Common myeloid progenitor, CD34-positive (primary cell): Measurements from ENCODE around the gene GAP43.

ENCODE experiments used
- CTCF ChIA-PET: fragments of 350-600 bp; sonication (Branson Sonifier 250); formaldehyde crosslinking; loops from one replicate; lab custom pipeline; 2021; ENCODE audit warnings: antibody characterized with exemption; lab: Charles Lee
- POLR2A ChIA-PET: fragments of 350-600 bp; sonication (Branson Sonifier 250); formaldehyde crosslinking; loops from one replicate; lab custom pipeline; 2021; ENCODE audit warnings: antibody characterized with exemption; lab: Charles Lee
- DNase-seq, 3 donors: peaks; one replicate each; pipeline versions ENCODE4 v3.0.0 to v3.0.0-alpha.2; 2013
- H3K27ac ChIP-seq, 2 experiments: 1 replicate in 1 of 2; 2 replicates in 1 of 2; pipeline ENCODE4 v1.7.0; 2013; ENCODE audit warnings: inconsistent platforms in 2 of 2, low read length in 2 of 2, mild to moderate bottlenecking in 2 of 2, low read depth in 1 of 2, moderate library complexity in 1 of 2; ENCODE audit not compliant: severe bottlenecking in 2 of 2, insufficient read depth in 1 of 2, poor library complexity in 1 of 2
- H3K27me3 ChIP-seq, 5 experiments: replicated peaks in 2 of 5; 1 replicate in 3 of 5; 2 replicates in 2 of 5; pipeline versions ENCODE4 v1.6.1 to v1.7.0; 2013; ENCODE audit warnings: low read length in 4 of 5, mild to moderate bottlenecking in 2 of 5, moderate library complexity in 2 of 5, inconsistent platforms in 1 of 5; ENCODE audit not compliant: insufficient read depth in 5 of 5, control insufficient read depth in 4 of 5
- H3K36me3 ChIP-seq, 4 experiments: 1 replicate in 2 of 4; 2 replicates in 2 of 4; pipeline versions ENCODE4 v1.6.1 to v1.7.0; 2013; ENCODE audit warnings: low read length in 3 of 4, control low read depth in 1 of 4, mild to moderate bottlenecking in 1 of 4; ENCODE audit not compliant: control insufficient read depth in 4 of 4, insufficient read depth in 4 of 4
- H3K4me1 ChIP-seq, 4 experiments: 1 replicate in 3 of 4; 2 replicates in 1 of 4; pipeline versions ENCODE4 v1.6.1 to v1.7.1; 2013; ENCODE audit warnings: low read length in 3 of 4, mild to moderate bottlenecking in 3 of 4, control low read depth in 1 of 4, inconsistent platforms in 1 of 4, moderate library complexity in 1 of 4; ENCODE audit not compliant: control insufficient read depth in 4 of 4, insufficient read depth in 4 of 4; ENCODE audit errors: control extremely low read depth in 1 of 4
- H3K4me3 ChIP-seq, 7 experiments: 1 replicate in 4 of 7; 2 replicates in 3 of 7; pipeline versions ENCODE4 v1.5.1 to v1.7.0; 2013; ENCODE audit warnings: mild to moderate bottlenecking in 7 of 7, low read length in 6 of 7, moderate library complexity in 6 of 7, inconsistent platforms in 2 of 7, low read depth in 2 of 7, control low read depth in 1 of 7; ENCODE audit not compliant: insufficient read depth in 4 of 7, control insufficient read depth in 1 of 7; ENCODE audit errors: extremely low read depth in 1 of 7
- H3K9me3 ChIP-seq, 5 experiments: 1 replicate in 4 of 5; 2 replicates in 1 of 5; pipeline versions ENCODE4 v1.6.1 to v1.7.1; 2013; ENCODE audit warnings: low read length in 4 of 5, mild to moderate bottlenecking in 2 of 5, inconsistent platforms in 1 of 5, low read depth in 1 of 5, moderate library complexity in 1 of 5; ENCODE audit not compliant: control insufficient read depth in 4 of 5, insufficient read depth in 2 of 5; ENCODE audit errors: control extremely low read depth in 1 of 5
- WGBS: methylation state at CpG from one replicate; pipeline ENCODE4 v1.1.5; 2013; ENCODE audit not compliant: insufficient coverage; 5-methylcytosine and 5-hydroxymethylcytosine counted together

Gene GAP43

GRCh38 chr3:115626721-115627120, 3.4 kb downstream of the GAP43 start:
- CTCF ChIA-PET = no interaction called here
- WGBS = no CpG with 5 or more reads among the region's 3 CpGs
- peaks cover 0 to 8% (median 0%) of the 10 kb centered on the region in 4 experiments for H3K4me1 ChIP-seq
- no peak for DNase-seq
- H3K36me3 ChIP-seq = no peaks in the 10 kb centered on the region
- no peak overlapping the region for H3K27ac ChIP-seq
- POLR2A ChIA-PET = no interaction called here
- H3K27me3 ChIP-seq = peaks cover 9 to 73% (median 44%) of the 10 kb centered on the region in 5 experiments
- no peak overlapping the region for H3K4me3 ChIP-seq
- H3K9me3 ChIP-seq = peaks cover 0 to 1% (median 0%) of the 10 kb centered on the region in 5 experiments

DNA sequence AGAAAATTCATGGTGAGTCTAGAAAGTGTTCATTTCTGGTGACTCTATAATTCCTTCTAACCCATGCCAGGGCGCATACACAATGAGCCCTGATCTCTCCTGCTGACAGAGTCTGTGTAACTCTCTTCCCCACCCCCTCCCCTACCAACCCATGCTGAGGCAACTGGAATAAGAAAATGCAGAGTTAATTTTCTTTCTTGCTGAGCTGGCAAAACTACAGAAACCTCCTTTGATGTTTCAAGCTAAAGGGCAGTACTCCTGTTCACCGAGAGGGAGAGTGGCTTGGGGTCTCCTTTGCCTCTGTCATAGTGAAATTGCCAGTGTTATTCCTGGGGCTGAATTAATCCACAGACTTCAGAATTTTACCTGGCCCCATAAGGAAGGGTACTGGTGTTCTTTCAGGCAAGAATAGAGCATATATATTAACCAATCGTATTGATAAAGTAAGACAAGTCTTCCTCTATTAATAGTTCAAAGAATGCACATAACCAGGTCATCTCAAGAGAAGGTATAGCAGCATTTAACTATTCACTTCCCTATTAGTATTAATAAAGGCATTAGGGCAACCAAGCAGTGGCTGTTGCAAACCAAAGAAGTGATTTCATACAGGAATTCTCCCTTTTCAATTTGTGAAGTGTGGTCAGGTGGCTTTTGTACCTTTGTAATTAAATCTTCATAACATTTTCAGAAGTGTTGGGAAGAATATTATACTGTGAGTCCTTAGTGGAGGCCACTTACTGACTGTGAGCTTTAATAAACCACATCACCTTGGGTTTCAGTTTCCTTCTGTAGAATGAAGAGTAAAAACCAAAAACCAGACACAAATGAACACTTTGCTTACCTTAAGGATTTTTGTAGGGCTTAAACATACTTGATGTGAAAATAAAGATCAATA, 4.1 kb downstream of the GAP43 start:
- Histone ChIP-seq H3K27me3 (peaks cover 9 to 68% (median 44%) of the 10 kb centered on the region in 5 experiments), H3K9me3 (peaks cover 0 to 1% (median 0%) of the 10 kb centered on the region in 5 experiments), H3K36me3 (no peaks in the 10 kb centered on the region), H3K4me1 (peaks cover 0 to 8% (median 0%) of the 10 kb centered on the region in 4 experiments), H3K4me3 (no peak overlapping the region), H3K27ac (no peak overlapping the region)
- ChIA-PET POLR2A (no interaction called here), CTCF (no interaction called here)
- no peak for DNase-seq
- WGBS = 67% methylated on average over 1 of the region's 3 CpGs

DNA sequence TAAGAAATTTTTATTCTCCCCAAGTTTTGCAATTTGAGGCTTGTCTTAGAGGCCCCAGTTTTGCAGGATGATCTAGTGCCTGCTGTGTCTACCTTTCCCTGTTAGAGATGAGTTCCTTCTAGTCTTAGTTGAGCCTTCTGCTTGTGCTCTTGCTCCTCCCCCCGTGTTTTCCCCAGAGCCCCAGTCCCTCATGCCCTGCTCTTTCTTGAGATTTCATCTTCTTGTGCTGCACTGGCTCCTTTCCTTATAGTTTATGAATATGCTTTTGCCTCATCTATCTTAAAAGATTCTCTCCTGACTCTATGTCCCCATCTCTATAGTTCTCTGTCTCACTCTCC, 4.7 kb downstream of the GAP43 start:
- H3K27me3 ChIP-seq = peaks cover 9 to 64% (median 44%) of the 10 kb centered on the region in 5 experiments
- CTCF ChIA-PET = no interaction called here
- peaks cover 0 to 1% (median 0%) of the 10 kb centered on the region in 5 experiments for H3K9me3 ChIP-seq
- no peak overlapping the region for H3K27ac ChIP-seq
- no peaks in the 10 kb centered on the region for H3K36me3 ChIP-seq
- no peak for DNase-seq
- no peak overlapping the region for H3K4me3 ChIP-seq
- peaks cover 0 to 8% (median 0%) of the 10 kb centered on the region in 4 experiments for H3K4me1 ChIP-seq
- 50% methylated on average over 1 of the region's 1 CpG for WGBS
- POLR2A ChIA-PET = no interaction called here

GRCh38 chr3:115630850-115631249, 7.5 kb downstream of the GAP43 start:
- H3K27me3 ChIP-seq = peaks cover 0 to 39% (median 20%) of the 10 kb centered on the region in 5 experiments
- WGBS = 95% methylated on average over 2 of the region's 3 CpGs
- no peaks in the 10 kb centered on the region for H3K36me3 ChIP-seq
- no peak overlapping the region for H3K27ac ChIP-seq
- ChIA-PET CTCF (no interaction called here), POLR2A (no interaction called here)
- H3K4me1 ChIP-seq = no peaks in the 10 kb centered on the region
- H3K9me3 ChIP-seq = peaks cover 0 to 1% (median 0%) of the 10 kb centered on the region in 5 experiments
- DNase-seq = no peak
- H3K4me3 ChIP-seq = no peak overlapping the region

GRCh38 chr3:115632026-115632425, 8.7 kb downstream of the GAP43 start:
- ChIA-PET POLR2A (no interaction called here), CTCF (no interaction called here)
- no peak overlapping the region for H3K27ac ChIP-seq
- no peak for DNase-seq
- no peaks in the 10 kb centered on the region for H3K4me1 ChIP-seq
- peaks cover 0 to 1% (median 0%) of the 10 kb centered on the region in 5 experiments for H3K9me3 ChIP-seq
- H3K36me3 ChIP-seq = no peaks in the 10 kb centered on the region
- peaks cover 0 to 30% (median 16%) of the 10 kb centered on the region in 5 experiments for H3K27me3 ChIP-seq
- H3K4me3 ChIP-seq = no peak overlapping the region

GRCh38 chr3:115633467-115633866, 10.2 kb downstream of the GAP43 start:
- no peak for DNase-seq
- Histone ChIP-seq H3K4me3 (no peak overlapping the region), H3K36me3 (no peaks in the 10 kb centered on the region), H3K9me3 (no peaks in the 10 kb centered on the region), H3K27me3 (peaks cover 0 to 18% (median 5%) of the 10 kb centered on the region in 5 experiments), H3K27ac (no peak overlapping the region), H3K4me1 (no peaks in the 10 kb centered on the region)
- ChIA-PET POLR2A (no interaction called here), CTCF (interaction anchor here (1.3 kb wide), 1 partner anchor 9 kb away, joined by 3 read pairs; no protein-coding TSS in a partner anchor)
- 100% methylated on average over 2 of the region's 3 CpGs for WGBS

DNA sequence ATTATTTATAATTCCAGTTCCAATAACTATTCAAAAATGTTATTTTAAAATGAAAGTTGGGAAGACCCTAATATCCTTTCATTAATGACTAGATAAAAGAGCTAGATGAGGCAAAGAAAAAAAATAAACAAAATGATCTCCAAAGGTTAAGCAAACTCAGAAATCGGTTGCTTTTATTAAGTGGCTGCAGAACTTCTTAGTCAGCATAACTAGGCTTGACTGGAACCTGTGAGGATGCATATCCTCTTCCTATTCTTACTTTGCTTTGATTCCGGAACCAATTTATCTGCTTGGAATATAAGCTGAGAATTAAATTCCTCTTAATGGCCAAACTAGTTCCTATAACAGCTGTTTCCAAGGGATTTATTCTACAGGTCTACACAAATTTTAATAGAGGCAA, 10.7 kb downstream of the GAP43 start:
- H3K9me3 ChIP-seq = no peaks in the 10 kb centered on the region
- peaks cover 0 to 14% (median 5%) of the 10 kb centered on the region in 5 experiments for H3K27me3 ChIP-seq
- POLR2A ChIA-PET = no interaction called here

More for the DNA sequence above, 10.7 kb downstream of the GAP43 start:
- 100% methylated on average over 1 of the region's 2 CpGs for WGBS
- no peaks in the 10 kb centered on the region for H3K4me1 ChIP-seq
- H3K4me3 ChIP-seq = no peak overlapping the region
- no peak overlapping the region for H3K27ac ChIP-seq
- CTCF ChIA-PET = interaction anchor here (1.3 kb wide), 1 partner anchor 9 kb away, joined by 3 read pairs; no protein-coding TSS in a partner anchor
- H3K36me3 ChIP-seq = no peaks in the 10 kb centered on the region
- no peak for DNase-seq
